GM12891 (cell line): ENCODE measurements around the gene PRR35.

Source experiments
- POLR2A ChIP-seq: IDR thresholded peaks from 2 replicates; pipeline ENCODE4 v1.6.1; 2011; ENCODE audit warnings: low read depth, low read length, control low read depth
- POLR2AphosphoS5 ChIP-seq: IDR thresholded peaks from 2 replicates; pipeline ENCODE4 v1.6.1; 2011; ENCODE audit warnings: low read depth, low read length, control low read depth
- POU2F2 ChIP-seq: IDR thresholded peaks from 2 replicates; pipeline ENCODE4 v1.6.1; 2011; ENCODE audit warnings: low read depth, mild to moderate bottlenecking, control low read depth, low read length, moderate library complexity
- TAF1 ChIP-seq: IDR thresholded peaks from 2 replicates; pipeline ENCODE4 v1.6.1; 2011; ENCODE audit warnings: low read depth, low read length, control low read depth

- TF ChIP-seq POLR2A (no peak), TAF1 (no peak), POLR2AphosphoS5 (no peak), POU2F2 (no peak)
These were observed 28.6 kb upstream of the PRR35 start for GRCh38 chr16:531494-532125.
